ENCODE results near the gene CDH4. TPM values are rescaled to one million over a fixed set of nuclear protein-coding genes. Genes with fewer than 3 reads are reported as not detected.

The CDH4 gene
- total RNA-seq, 1 donor from 2014 or later: under 0.01 TPM

DNA sequence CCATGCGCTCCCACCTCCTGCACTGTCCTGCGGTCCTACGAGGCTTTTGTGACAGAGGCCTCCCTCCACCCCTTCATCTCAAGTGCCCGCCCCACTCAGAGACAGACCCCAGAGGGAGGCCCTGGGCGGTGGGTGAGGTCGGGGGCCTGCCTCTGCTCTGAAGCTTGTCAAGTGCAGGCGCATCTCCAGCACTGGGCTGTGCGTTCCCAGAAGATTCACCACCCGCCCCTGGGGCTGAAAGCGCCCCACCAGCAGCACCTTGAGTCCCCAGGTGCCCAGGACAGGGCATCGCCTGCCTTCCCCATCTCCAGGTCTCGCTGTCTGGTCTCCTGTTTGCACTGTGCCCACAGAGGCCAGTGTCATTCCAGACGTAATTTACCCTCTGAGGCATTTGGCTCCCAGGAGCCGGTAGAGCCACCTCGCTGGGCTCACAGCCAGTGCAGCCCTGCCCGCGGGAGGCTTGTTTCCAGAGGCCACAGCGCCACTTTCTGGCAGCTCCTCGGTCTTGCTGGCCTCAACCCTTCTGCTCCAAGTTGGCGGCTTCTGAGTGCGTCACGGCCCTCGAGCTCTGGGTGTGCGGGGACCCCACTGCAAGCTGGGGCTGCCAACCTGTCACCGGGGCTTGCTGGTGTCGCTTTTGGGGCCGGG lies 622.5 kb downstream of the CDH4 start:
- DNase-seq (ENCODE audit: low read depth in 2 of 2): no peak

DNA sequence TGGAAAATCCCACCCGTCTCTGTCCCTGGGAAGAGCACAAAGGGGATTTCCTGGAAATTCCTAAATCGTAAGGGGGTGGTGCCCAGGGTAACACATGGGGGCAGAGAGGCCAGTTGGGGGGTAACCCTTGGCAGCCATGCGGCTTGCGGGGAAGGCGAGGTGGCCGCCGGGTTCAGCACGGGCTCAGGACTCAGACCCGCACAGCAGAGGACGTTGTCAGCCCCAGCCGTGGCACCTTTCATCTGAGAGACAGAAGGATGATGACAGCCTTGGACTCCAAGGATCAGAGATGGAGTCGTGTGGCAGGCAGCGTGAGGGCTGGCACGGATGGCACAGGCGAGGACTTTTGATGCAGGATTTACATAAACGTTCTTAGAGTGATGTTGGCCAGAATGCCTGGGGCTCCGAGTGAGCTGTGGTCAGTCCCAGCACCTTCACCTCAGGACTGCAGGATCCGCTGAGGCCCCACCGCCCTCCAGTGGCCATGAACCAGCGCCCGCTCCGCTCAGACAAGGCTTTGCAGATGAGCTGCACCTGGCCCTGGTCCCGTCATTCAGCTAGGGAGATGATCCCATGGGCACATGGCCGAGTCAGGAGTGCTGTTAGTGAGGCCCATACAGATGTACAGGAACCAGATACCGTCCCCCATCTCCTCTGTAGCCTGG lies 623.3 kb downstream of the CDH4 start:
- DNase-seq (ENCODE audit: low read depth in 2 of 2): no peak

DNA sequence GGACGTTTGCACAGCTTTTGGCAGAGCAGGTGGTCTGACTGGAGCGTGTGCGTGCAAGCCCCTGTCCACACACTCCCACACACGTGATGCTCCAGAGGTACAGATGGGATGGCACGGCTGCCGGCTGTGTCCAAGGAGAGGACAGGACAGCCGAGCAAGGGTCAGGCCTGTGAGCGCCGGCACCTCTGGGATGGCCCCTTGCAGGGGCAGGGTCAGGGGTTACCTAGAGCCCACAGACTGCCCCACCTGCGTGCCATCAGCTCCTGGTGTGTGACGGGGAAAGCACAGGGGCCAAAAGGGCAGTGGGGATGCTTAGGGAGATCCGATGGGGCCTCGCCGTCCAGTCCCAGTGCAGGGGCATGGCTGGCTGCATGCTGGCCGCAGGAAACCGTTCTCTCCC lies 623.9 kb downstream of the CDH4 start:
- DNase-seq (ENCODE audit: low read depth in 2 of 2): no peak

DNA sequence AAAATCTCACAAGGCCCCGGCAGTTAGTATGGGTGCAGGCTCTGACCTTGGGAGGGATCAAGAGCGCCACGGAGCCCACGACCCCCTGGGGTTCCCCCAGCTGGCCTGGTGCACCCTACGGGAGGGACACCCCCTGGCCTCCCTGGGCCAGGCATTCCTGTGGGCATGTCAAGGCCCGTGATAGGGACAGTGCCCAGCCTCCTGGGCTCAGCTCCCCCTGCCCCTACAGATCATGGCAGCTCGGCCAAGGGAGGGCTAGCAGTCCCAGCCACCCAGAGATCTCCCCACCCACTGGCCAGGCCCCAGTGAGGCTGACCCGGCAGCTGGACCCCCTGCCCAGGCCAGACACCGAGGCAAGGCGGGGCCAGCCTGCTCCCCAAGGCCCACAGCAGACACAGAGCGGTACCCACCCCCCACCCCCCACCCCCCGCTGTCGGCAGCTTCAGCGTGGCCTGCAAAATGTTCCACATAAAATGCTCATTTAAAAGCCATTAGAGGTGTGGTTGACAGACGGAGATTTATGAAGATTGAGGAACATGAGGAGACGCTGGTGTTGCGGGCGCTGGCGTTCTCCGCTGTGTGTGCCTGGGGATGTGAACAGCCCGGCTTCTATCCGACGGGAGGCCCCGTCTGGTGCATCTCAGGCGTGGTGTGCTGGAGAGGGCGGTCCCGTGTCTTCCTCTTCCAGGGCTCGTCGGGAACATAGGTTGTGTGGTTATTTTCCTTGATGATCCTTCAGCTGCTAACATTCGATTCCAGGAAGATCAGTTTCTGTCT lies 625.1 kb downstream of the CDH4 start:
- DNase-seq (ENCODE audit: low read depth in 2 of 2): no peak

DNA sequence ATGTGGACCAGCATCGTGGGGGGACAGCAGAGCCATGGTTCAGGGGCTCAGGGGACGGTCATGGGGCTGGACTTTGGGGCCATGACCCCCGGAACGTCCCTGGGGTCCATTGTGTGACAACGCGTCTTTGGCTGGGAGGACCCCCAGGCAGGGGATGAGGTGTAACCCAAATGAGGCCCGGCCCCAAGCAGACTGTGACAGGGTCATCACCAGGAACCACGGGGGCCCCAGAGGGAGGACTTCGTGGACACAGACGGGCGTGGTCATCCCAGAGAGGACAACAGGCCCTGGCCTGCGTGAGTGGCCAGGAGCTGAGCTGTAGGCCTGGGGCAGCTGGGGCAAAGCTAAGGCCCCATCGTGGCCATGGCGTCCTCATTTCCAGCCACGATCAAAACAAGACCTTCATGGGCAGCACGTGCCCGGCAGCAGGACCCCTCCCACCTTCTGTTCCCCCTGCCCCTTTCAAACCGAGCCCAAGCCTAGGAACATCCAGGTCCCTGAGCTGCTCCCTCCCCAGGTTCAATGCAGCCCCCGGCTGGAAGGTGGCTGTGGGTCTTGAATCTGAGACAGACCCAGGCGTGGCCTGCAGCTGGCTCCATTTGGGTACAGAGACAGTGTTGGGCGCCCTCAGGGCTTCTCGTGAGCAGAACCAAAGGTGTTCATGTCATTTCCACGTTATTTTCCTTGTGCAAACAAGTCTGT lies 625.9 kb downstream of the CDH4 start:
- DNase-seq (ENCODE audit: low read depth in 2 of 2): no peak

DNA sequence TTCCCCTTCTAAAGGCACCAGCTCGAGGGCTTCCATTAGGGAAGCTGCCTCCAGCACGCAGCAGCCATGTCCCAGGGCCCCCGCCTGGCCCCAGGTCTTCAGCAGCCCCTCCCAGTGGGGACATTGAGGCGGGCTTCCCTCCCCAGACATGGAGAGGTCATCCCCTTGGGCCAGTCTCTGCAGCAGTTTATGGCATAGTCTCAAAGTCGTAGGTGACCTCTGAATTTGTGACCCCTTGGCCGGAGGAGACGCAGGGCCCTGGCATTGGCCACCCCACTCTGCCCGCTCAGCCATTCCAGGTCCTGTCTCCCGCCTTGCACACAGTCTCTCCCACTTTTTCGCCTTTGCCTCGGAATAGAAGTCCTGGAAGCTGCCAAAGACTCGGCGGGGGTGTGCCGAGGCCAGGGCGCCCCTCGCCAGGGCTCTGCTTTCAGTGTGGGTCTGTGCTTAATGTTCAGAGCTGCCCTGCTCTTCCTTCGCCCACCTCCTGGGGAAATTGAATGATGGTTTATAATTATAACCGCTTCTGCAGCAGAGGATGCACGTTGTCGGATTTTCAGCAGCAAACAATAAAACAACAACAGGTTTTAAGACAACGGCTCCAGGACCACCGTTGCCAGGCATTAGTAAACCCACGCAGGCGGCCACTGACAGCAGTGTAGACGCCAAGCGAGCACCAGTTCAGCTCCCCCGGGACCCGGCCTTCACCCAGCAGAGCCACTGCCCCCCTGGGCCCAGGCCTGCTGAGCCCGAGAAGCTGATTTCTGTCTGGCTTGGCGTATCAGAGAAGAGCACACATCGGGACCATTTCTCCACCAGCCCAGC lies 626.6 kb downstream of the CDH4 start:
- DNase-seq (ENCODE audit: low read depth in 2 of 2): no peak

DNA sequence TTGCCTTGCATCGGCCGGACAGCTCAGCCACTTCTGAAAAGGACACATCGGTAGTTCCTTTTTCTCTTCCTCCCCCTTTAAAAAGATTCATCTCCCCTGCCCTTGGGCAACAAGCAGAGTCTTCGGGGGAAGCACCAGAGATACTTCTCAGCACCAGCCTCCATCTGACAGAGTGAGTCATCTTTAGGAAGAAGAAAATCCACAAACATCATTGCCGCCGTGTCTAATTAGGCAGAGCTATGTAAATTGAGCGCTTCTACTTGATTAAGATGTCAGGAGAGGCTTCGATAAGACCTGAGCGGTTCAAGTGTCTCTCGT lies 627.2 kb downstream of the CDH4 start:
- no peak for DNase-seq (ENCODE audit: low read depth in 2 of 2)

DNA sequence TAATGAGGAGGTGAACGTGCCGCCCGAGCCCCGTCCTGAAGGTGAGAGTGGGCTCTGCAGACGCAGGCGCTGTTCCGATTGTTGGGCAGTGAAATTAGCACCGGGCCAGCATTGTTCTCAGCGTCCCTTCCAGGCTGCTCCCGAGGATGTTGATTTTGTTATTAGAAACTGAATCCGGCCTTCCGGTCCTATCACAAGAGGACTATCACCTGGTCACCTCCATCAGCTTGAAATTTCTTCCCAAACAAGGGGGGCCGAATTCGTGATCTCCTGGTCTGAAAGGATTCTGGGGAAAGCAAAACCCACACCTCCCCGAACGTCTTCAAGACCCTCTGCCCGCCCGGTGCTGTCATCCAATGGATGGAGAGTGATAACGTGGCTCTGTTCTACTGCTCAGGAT lies 627.6 kb downstream of the CDH4 start:
- DNase-seq (ENCODE audit: low read depth in 2 of 2): no peak

DNA sequence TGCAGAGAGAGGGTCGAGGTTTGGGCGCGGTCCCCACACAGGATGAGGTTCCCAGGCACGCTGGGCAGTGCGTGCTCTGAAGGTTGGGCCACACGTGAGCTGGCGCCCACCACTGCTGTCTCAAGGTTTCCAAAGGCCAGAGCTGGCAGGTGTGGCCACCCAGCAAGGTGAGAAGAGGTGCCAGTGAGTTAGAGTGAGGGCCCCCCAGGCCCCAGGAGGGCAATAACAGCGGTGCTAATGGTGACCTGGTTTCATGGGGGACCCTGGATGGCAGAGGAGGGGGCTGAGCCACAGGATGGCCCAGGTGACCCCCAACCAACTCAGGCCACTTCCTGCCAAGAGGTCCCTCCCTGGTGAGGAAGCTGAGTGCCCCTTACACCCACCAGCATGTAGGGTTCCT lies 628.6 kb downstream of the CDH4 start:
- no peak for DNase-seq (ENCODE audit: low read depth in 2 of 2)

DNA sequence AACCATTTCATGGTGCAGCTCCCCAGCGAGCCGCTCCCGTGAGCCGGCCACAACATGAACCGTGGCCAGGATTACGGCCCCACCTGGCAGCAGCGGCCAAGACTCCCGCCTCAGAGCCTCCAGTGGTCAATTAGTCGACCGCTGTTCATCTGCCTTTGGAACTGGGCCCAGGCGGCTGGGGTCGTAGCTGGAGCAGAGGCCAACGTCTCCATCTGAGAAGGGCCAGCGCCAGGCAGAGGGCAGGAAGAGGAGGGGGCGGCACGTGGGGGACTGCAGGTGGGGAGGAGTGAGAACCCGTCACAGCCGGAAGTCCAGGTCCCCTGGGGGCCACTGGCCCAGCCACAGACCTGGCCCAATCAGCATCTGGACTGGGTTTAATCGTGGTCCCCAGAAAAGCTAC lies 629.4 kb downstream of the CDH4 start:
- DNase-seq (ENCODE audit: low read depth in 2 of 2): no peak

DNA sequence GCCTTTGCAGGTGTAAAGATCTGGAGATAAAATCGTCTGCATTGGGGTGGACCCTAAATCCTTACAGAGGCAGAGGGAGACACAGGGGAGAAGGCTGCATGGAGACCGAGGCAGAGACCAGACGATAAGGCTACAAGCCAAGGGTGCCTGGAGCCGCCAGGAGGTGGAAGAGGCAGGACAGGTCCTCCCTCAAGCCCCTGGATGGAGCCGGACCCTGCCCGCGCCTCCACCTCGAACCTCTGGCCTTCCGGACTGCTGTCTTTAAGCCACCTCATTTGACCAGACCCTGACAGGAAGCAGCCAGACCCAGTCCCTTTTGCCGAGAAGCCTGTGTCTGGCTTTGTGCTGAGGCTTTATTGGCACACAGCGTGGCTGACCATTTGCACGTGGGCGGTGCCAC lies 629.8 kb downstream of the CDH4 start:
- DNase-seq (ENCODE audit: low read depth in 2 of 2): no peak

DNA sequence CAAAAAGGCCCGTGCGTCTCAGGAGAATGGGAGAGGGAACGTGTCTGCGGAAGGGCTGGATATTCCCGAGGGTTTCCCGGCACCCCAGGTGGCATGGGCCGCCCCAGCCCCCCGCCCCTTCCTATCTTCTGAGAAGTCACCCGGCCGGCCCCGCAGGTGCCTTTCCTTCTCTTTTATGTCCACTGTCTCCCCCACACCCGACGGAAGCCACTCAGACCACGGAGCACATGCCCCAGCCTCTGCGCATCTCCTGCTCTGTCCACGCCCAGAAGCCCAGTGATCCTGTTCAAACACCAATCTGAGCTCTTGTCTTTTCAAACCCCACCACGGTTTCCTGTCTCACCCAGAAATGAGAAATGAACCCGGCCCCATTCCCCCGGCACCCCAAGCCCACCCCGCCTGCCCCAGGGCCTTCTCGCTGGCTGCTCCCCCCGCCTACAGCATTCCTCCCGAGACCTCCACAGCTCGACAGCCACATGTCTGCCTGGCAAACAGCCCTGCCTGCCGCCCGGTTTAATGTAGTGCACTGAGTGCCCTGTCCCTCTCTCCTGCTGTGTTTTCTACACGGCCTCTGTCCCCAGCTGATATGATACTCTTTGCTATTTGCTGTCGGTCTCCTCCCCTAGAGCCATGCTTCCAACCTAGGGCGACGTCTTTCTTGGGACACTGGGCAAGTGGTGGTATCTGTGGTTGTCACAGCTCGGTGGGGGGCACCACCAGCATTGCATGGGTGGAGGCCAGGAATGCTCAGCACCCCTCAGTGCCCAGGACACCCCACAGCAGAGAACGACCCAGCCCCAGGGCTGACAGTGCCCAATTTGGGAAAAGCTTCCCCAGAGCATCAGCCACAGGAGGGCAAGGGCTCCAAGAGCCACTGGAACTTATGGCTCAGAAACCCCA lies 630.9 kb downstream of the CDH4 start:
- no peak for DNase-seq (ENCODE audit: low read depth in 2 of 2)

DNA sequence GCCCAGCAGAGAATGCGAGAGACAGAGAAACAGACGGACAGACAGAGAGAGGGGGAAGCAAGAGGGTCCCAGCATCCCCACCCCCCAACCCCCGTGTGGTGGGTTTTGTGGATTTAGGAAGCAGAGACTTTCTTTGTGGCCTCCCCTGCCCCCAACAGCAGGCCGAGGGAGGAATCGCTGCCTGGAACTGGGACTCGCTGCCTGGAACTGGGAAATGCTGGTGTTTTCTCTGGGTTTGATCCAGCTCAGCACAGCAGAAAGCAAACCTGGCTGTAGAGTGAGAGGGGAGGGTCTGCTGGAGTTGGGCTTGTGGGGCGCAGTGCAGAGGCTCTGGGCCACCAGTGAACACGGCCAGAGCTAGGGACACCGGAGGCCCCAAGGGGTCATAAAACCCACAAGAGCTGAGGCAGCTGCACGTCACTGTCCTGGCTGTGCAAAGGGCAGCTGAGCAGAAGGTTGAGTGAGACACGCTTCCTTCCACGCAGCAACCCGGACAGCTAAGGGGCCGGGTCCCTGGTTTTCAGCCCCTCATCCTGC lies 631.9 kb downstream of the CDH4 start:
- DNase-seq (ENCODE audit: low read depth in 2 of 2): no peak

DNA sequence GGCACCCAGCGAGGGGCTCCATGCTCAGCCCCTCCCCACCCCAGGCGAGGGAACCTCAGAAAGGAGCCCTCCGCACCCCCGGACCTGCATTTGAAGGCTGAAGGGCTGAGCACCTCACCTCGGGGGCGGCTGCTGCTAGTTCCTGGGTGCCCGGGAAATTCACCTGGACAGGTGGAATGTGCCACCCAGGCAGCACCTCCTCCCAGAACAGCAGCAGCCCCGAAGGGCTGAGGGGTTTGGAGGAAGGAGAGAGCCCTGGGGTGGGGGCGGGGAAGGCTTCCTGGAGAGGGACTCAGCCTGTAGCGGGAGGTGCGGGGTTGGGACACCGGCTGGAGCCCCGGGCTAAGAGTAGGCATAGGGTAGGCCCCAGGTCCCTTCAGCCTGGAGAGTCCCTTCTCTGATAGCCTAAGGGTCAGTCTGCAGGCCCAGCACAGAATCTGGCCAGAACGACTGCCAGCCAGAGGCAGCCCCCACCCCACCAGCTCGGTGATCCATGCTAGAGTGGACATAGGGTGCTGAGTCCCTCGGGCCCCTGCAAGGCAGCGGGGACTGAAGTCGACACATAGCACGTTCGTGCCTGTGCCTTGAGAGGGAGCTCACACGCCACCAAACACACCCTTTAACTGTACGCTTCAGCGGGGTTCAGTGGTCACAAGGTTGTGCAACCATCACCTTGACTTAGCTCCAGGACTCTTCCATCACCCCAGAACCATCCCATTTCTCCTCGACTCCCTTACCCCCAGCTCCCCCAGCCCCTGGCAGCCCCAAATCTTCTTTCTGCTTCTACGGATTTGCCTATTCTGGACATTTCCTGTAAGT lies 632.7 kb downstream of the CDH4 start:
- DNase-seq (ENCODE audit: low read depth in 2 of 2): no peak

DNA sequence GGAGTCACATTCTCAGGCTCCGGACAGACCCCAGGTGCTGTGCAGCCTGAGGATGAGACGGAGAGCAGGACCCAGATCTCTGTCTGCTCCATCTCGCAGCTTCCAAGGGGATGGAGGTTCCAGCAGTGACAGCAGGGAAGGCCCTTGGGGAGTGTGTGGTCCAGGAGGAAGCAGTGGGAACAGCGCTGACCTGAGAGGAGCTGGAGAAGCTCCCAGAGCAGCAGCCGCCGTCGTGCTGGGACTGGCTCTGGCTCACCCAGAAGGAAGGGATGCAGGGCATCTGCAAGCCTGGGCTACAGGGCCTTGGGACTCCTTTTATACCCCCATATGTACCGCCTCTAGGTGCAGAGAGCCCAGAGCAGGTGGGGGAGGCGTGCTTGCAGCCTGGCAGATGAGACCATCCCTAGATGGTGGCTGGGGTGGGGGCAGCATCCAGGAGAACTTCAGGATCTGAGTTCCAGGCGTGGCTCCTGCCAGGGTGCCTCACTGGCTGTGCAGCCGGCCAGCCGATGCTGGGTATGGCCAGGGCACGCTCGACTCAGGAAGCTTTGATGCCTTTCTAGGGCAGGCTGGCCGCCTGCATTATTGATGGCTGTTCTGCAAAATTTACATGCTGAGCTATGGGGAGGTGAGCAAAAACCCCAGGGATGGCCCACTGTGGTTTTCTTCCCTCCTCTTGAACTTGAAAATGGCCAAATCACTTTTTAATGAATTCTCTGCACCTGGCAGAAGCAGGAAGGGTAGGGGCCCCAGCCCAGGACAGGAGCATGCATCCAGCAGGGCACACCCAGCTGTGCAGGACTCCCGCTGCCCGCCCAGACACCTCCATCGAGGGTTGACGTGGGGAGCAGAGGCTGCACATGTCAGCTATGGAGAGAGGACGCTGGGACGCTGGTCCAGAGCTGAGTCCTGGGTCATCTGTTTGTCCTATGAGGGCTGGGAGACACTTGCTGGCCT lies 634.0 kb downstream of the CDH4 start:
- DNase-seq (ENCODE audit: low read depth in 2 of 2): no peak

DNA sequence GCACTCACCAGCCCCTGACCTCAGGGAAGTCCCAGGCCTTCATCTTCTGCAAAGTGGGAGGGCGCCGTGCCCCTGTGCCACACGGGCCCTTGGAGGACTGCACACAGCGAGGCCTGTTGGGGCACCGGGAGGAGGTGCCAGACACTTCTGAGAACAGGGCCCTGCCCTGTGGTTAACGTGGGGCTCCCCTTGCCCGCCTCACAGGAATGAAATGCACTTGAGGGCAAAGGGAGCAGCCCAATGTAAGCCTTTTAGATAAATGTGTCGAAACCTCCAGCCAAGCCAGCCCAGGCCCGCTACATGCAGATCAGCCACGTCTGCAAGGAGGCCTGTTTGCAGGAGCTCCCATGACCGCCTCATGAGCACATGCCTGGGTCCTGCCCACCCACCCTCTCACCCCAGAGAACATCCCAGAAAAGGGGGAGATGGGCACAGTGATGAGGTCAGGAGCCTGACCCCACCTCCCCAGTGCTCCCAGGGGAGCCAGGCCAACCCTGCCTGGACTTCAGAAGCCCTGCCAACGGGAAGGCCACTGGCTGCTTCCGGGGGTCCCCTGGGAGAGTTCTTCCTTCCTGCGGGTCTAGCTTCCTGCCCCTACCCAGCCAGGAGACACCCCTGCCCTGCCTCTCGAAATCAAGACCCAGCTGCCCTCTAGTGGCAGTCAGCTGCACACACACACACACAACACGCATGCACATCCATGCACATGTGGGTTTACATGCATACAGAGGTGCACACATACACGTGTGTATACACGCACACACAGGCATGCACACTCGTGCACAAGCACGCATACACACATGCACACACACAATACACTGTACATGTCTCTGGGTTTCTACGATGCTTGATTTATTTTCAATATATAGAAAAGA lies 634.9 kb downstream of the CDH4 start:
- DNase-seq (ENCODE audit: low read depth in 2 of 2): peak in 1 of 2 donors; percentile 28

DNA sequence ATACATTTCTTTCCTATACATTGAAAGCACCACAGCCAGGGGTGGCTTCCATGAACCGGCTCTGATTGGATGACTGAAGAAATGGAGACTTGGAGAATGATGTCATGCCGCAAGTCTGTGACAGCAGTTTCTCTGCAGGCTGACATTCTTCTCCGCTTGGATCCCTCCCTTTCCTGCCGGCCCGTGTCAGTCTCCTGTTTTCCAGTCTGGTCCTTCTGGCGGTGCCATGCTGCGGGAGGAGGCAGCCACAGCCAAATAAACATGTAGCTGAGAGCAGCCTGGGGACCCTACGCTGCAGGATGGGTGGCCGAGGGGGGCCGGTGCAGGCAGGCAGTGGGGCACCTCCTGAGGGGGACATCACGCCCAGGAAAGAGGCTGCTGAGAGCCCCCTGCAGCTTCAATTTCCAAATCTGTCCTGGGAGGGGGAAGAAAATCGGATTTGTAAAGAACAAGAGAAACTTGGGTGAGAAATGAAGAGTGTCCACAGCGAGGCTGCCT lies 635.6 kb downstream of the CDH4 start:
- DNase-seq (ENCODE audit: low read depth in 2 of 2): no peak
